IMR-90 (cell line): ENCODE data around the gene CMTM5. TPM values are rescaled to one million over a fixed set of nuclear protein-coding genes. Genes with fewer than 3 reads are reported as not detected.

Experiments used
- ATAC-seq: fragments of 200-7000 bp; cut with Tn5 transposase; 2 replicates; pipeline ENCODE4 v1.9.1; 2020; ENCODE audit warnings: low read depth, mild to moderate bottlenecking, moderate library complexity
- BruUV-seq: library from RNA; stranded (reverse); fragments of 400-500 nt; replicated peaks from 2 replicates; lab custom pipeline; 2021; lab: Mats Ljungman, UMichigan
- CTCF ChIA-PET: fragments of 300-600 bp; formaldehyde crosslinking; extraction: SDS; loops from one replicate; lab custom pipeline; 2021; ENCODE audit warnings: antibody characterized with exemption; lab: Yijun Ruan, JAX
- POLR2A ChIA-PET: fragments of 300-600 bp; sonication (Branson Sonifier 250); formaldehyde crosslinking; loops from one replicate; lab custom pipeline; 2022; ENCODE audit warnings: antibody characterized with exemption; ENCODE audit not compliant: unreplicated experiment; lab: Charles Lee
- DNase-seq: peaks from one replicate; pipeline ENCODE4 v3.0.0; 2013
- H2AFZ ChIP-seq: replicated peaks from 2 replicates; pipeline ENCODE3; 2013; ENCODE audit warnings: low read length, mild to moderate bottlenecking; ENCODE audit not compliant: poor library complexity
- H2AK5ac ChIP-seq: 2 replicates; pipeline ENCODE4 v1.6.1; 2013; ENCODE audit warnings: low read depth, low read length, inconsistent platforms
- H2AK9ac ChIP-seq: replicated peaks from 2 replicates; pipeline ENCODE3; 2013; ENCODE audit warnings: mild to moderate bottlenecking, low read depth, low read length, moderate library complexity; ENCODE audit not compliant: poor library complexity
- H2BK120ac ChIP-seq: 2 replicates; pipeline ENCODE4 v1.6.1; 2013; ENCODE audit warnings: low read depth, low read length, inconsistent platforms
- H2BK15ac ChIP-seq: 3 replicates; pipeline ENCODE4 v1.6.1; 2013; ENCODE audit warnings: low read depth, low read length, inconsistent platforms
- H2BK20ac ChIP-seq: 2 replicates; pipeline ENCODE4 v1.6.1; 2013; ENCODE audit warnings: low read depth, mild to moderate bottlenecking, inconsistent platforms, low read length, moderate library complexity
- H2BK5ac ChIP-seq: 2 replicates; pipeline ENCODE4 v1.6.1; 2013; ENCODE audit warnings: mild to moderate bottlenecking, low read depth, low read length, inconsistent platforms; ENCODE audit not compliant: poor library complexity, severe bottlenecking
- H3K14ac ChIP-seq: replicated peaks from 2 replicates; pipeline ENCODE4 v1.6.1; 2013; ENCODE audit warnings: low read depth, low read length, inconsistent platforms
- H3K18ac ChIP-seq: 2 replicates; pipeline ENCODE4 v1.6.1; 2013; ENCODE audit warnings: low read depth, low read length, control low read depth
- H3K23ac ChIP-seq: 2 replicates; pipeline ENCODE4 v1.6.1; 2013; ENCODE audit warnings: low read depth, low read length, inconsistent platforms
- H3K27ac ChIP-seq: 2 replicates; pipeline ENCODE4 v1.5.1; 2013; ENCODE audit warnings: mild to moderate bottlenecking, control low read depth, low read length; ENCODE audit not compliant: insufficient read depth
- H3K27me3 ChIP-seq: 2 replicates; pipeline ENCODE4 v1.6.1; 2013; ENCODE audit warnings: low read length; ENCODE audit not compliant: control insufficient read depth, insufficient read depth
- H3K36me3 ChIP-seq: 2 replicates; pipeline ENCODE4 v1.6.1; 2013; ENCODE audit warnings: low read length, mixed read lengths; ENCODE audit not compliant: control insufficient read depth, insufficient read depth
- H3K4ac ChIP-seq: 2 replicates; pipeline ENCODE4 v1.6.1; 2013; ENCODE audit warnings: low read depth, low read length, inconsistent platforms
- H3K4me1 ChIP-seq: 2 replicates; pipeline ENCODE4 v1.6.1; 2013; ENCODE audit warnings: low read length, mixed read lengths; ENCODE audit not compliant: control insufficient read depth, insufficient read depth
- H3K4me2 ChIP-seq: 2 replicates; pipeline ENCODE4 v1.6.1; 2013; ENCODE audit warnings: low read depth, mild to moderate bottlenecking, control low read depth, low read length, moderate library complexity
- H3K4me3 ChIP-seq: 2 replicates; pipeline ENCODE4 v1.5.1; 2013; ENCODE audit warnings: low read depth, mild to moderate bottlenecking, control low read depth, low read length, moderate library complexity; ENCODE audit not compliant: insufficient read depth
- H3K56ac ChIP-seq: 2 replicates; pipeline ENCODE4 v1.6.1; 2013; ENCODE audit warnings: low read length, inconsistent platforms; ENCODE audit not compliant: insufficient read depth; ENCODE audit errors: extremely low read depth
- H3K79me1 ChIP-seq, 2 experiments: 2 replicates each; pipeline ENCODE4 v1.6.1; 2013; ENCODE audit warnings: low read length in 2 of 2, inconsistent platforms in 1 of 2, low read depth in 1 of 2
- H3K9ac ChIP-seq: 2 replicates; pipeline ENCODE4 v1.6.1; 2013; ENCODE audit warnings: low read depth, low read length, control low read depth
- H3K9me1 ChIP-seq: 2 replicates; pipeline ENCODE4 v1.6.1; 2013; ENCODE audit warnings: low read length, inconsistent platforms; ENCODE audit not compliant: insufficient read depth
- H3K9me3 ChIP-seq: 2 replicates; pipeline ENCODE4 v1.6.1; 2013; ENCODE audit warnings: low read length; ENCODE audit not compliant: control insufficient read depth, insufficient read depth
- H4K20me1 ChIP-seq: 2 replicates; pipeline ENCODE4 v1.6.1; 2013; ENCODE audit warnings: low read length, inconsistent platforms; ENCODE audit not compliant: insufficient read depth
- H4K5ac ChIP-seq: 2 replicates; pipeline ENCODE4 v1.6.1; 2013; ENCODE audit warnings: mild to moderate bottlenecking, low read depth, low read length, control low read depth
- H4K8ac ChIP-seq, 2 experiments: 2 replicates each; pipeline ENCODE4 v1.6.1; 2013; ENCODE audit warnings: low read depth in 2 of 2, low read length in 2 of 2, control low read depth in 1 of 2, inconsistent platforms in 1 of 2
- H4K91ac ChIP-seq: 2 replicates; pipeline ENCODE4 v1.6.1; 2013; ENCODE audit warnings: low read depth, low read length, inconsistent platforms; ENCODE audit not compliant: insufficient read depth
- BHLHE40 ChIP-seq: fragments of 150-350 bp; IDR thresholded peaks from 2 replicates; pipeline ENCODE4 v1.6.1; 2016; ENCODE audit warnings: mild to moderate bottlenecking, low read depth, low read length
- CEBPB ChIP-seq: IDR thresholded peaks from 2 replicates; pipeline ENCODE4 v1.6.1; 2012; ENCODE audit warnings: low read depth, low read length, improper control_type of control experiment
- CHD1 ChIP-seq: IDR thresholded peaks from 2 replicates; pipeline ENCODE4 v1.6.1; 2012; ENCODE audit warnings: low read depth, low read length, improper control_type of control experiment
- FOS ChIP-seq: fragments of 150-350 bp; IDR thresholded peaks from 2 replicates; pipeline ENCODE4 v1.6.1; 2016; ENCODE audit warnings: low read depth, low read length
- MAFK ChIP-seq: IDR thresholded peaks from 2 replicates; pipeline ENCODE4 v1.6.1; 2012; ENCODE audit warnings: low read depth, low read length, improper control_type of control experiment
- MAZ ChIP-seq: IDR thresholded peaks from 2 replicates; pipeline ENCODE4 v1.6.1; 2012; ENCODE audit warnings: low read depth, mild to moderate bottlenecking, low read length, improper control_type of control experiment, moderate library complexity, borderline replicate concordance
- MXI1 ChIP-seq: IDR thresholded peaks from 2 replicates; pipeline ENCODE4 v1.6.1; 2012; ENCODE audit warnings: low read depth, mild to moderate bottlenecking, low read length, moderate library complexity, borderline replicate concordance
- NFE2L2 ChIP-seq: fragments of 150-350 bp; IDR thresholded peaks from 2 replicates; pipeline ENCODE4 v1.6.1; 2016; ENCODE audit warnings: low read depth, mild to moderate bottlenecking, low read length
- POLR2A ChIP-seq: IDR thresholded peaks from 2 replicates; pipeline ENCODE4 v1.6.1; 2012; ENCODE audit warnings: mild to moderate bottlenecking, low read depth, low read length
- RAD21 ChIP-seq: IDR thresholded peaks from 2 replicates; pipeline ENCODE4 v1.6.1; 2012; ENCODE audit warnings: low read length, improper control_type of control experiment
- RCOR1 ChIP-seq: IDR thresholded peaks from 2 replicates; pipeline ENCODE4 v1.6.1; 2012; ENCODE audit warnings: mild to moderate bottlenecking, low read length, improper control_type of control experiment; ENCODE audit not compliant: insufficient replicate concordance
- RFX5 ChIP-seq: IDR thresholded peaks from 2 replicates; pipeline ENCODE4 v1.8.0; 2012; ENCODE audit warnings: low read depth, mild to moderate bottlenecking, low read length, moderate library complexity
- SMC3 ChIP-seq: fragments of 150-350 bp; IDR thresholded peaks from 2 replicates; pipeline ENCODE4 v1.6.1; 2016; ENCODE audit warnings: low read depth, mild to moderate bottlenecking, antibody characterized with exemption, low read length, moderate library complexity
- WGBS, 2 experiments: methylation state at CpG; one replicate each; pipeline versions ENCODE4 v1.1.5 to v1.1.7; 2013; ENCODE audit warnings: missing lambda C conversion rate in 2 of 2; ENCODE audit not compliant: insufficient read length in 1 of 2; ENCODE audit errors: extremely low coverage in 2 of 2; 5-methylcytosine and 5-hydroxymethylcytosine counted together
- dilution Hi-C: fragments of 300-500 bp; cut with HindIII; formaldehyde crosslinking; loops from one replicate; pipeline ENCODE4 v1.14.3; 2018; ENCODE audit warnings: low sequenced_read_pairs; ENCODE audit not compliant: unreplicated experiment
- in situ Hi-C: fragments of 300-500 bp; cut with MboI; formaldehyde crosslinking; loops from 3 replicates; pipeline ENCODE4 v1.14.3; 2019; ENCODE audit warnings: low sequenced_read_pairs, inconsistent platforms, mixed read lengths
- intact Hi-C: fragments of 100-400 bp; cut with micrococcal nuclease; formaldehyde crosslinking; loops from 2 replicates; pipeline ENCODE4 v1.10.0; 2022
- polyA plus RNA-seq, 3 experiments: library from polyadenylated mRNA; depleted of rRNA; stranded (reverse); fragments of >200 nt; gene quantifications; 2 replicates each; pipeline ENCODE4 v1.2.3, GENCODE V29; 2012; ENCODE audit warnings: low replicate concordance in 1 of 3
- total RNA-seq: library from RNA; depleted of rRNA; stranded (reverse); fragments of >200 nt; gene quantifications from 2 replicates; pipeline ENCODE4 v1.2.3, GENCODE V29; 2012
- TF ChIP-seq, protein P1 (sequence below): fragments of 150-350 bp; IDR thresholded peaks from 2 replicates; pipeline ENCODE4 v1.6.1; 2016; ENCODE audit warnings: low read depth, mild to moderate bottlenecking, low read length, moderate library complexity, borderline replicate concordance
- TF ChIP-seq, protein P2 (sequence below): conservative IDR thresholded peaks from 2 replicates; pipeline ENCODE4 v1.5.1; 2012; ENCODE audit warnings: mild to moderate bottlenecking, low read depth, low read length, improper control_type of control experiment
- TF ChIP-seq, protein P3 (sequence below): fragments of 150-350 bp; IDR thresholded peaks from 2 replicates; pipeline ENCODE4 v1.6.1; 2017; ENCODE audit warnings: mild to moderate bottlenecking, antibody characterized with exemption, low read length, low read depth

CMTM5 gene
- total and polyA plus RNA-seq, 2 of the 4 experiments (the other 2 are of a cell fraction) = 0.07 TPM; not detected in 1

DNA sequence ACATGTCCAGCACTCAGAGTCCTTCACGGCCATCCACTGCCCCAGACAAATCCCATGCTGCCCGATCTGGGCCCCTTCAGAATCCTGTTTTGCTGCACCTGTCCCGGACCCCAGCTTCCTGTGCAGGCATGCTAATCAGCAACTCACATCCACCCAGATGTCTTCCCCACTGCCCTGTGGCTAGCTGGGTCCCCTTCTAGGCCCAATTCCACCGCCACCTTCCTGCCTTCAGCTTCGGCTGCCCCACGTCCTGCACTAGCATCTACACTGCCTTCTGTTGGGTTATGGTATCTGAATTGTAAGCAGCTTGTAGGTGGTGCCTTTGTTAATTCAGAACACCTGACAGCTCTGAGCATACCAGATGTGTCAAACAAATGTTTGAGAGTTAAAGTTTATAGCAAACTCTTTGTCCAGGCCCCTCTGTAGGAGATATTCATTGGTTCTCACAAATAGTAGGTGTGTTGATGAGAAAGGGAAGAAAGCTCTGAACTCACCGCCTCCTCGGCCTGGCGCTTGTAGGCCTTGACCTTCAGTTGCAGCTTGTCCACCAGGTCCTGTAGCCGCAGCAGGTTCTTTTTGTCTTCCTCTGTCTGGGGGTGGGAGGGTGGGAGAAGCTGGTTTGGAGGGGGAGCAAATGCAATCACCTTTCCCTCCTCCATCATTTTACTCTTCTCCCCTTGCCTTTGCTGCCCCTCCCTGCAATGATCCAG, 6.0 kb downstream of the CMTM5 start:
- Histone ChIP-seq H3K4ac (no peak overlapping the region), H3K4me2 (no peak overlapping the region), H3K9ac (no peak overlapping the region), H4K5ac (no peak overlapping the region), H3K27ac (no peak overlapping the region), H2BK20ac (no peak overlapping the region), H2AK9ac (no peak overlapping the region), H3K56ac (no peak overlapping the region), H3K9me1 (no peaks in the 10 kb centered on the region), H3K36me3 (no peaks in the 10 kb centered on the region), H3K4me3 (no peak overlapping the region), H2AK5ac (no peak overlapping the region), H4K91ac (no peak overlapping the region), H2BK15ac (no peak overlapping the region), H2BK120ac (no peak overlapping the region), H3K9me3 (no peaks in the 10 kb centered on the region), H3K4me1 (no peaks in the 10 kb centered on the region), H3K27me3 (peaks cover 43% of the 10 kb centered on the region), H3K18ac (no peak overlapping the region), H2BK5ac (no peak overlapping the region), H2AFZ (no peak overlapping the region), H3K79me1 (no peaks in the 10 kb centered on the region), H3K23ac (no peak overlapping the region), H4K20me1 (no peaks in the 10 kb centered on the region), H4K8ac (no peak overlapping the region), H3K14ac (no peak overlapping the region)
- ChIA-PET POLR2A (no interaction called here), CTCF (no interaction called here)
- DNase-seq = no peak
- 53% methylated on average over 2 of the region's 10 CpGs; no CpG with 5 or more reads in 1 of the 2 experiments for WGBS, 2 experiments
- in situ Hi-C loops = no loop called here
- intact Hi-C loops = no loop called here
- no peak for TF ChIP-seq MXI1
- no peak for TF ChIP-seq CHD1
- no peak for TF ChIP-seq MAZ
- TF ChIP-seq, protein P1, sequence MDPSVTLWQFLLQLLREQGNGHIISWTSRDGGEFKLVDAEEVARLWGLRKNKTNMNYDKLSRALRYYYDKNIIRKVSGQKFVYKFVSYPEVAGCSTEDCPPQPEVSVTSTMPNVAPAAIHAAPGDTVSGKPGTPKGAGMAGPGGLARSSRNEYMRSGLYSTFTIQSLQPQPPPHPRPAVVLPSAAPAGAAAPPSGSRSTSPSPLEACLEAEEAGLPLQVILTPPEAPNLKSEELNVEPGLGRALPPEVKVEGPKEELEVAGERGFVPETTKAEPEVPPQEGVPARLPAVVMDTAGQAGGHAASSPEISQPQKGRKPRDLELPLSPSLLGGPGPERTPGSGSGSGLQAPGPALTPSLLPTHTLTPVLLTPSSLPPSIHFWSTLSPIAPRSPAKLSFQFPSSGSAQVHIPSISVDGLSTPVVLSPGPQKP = no peak
- TF ChIP-seq RCOR1 = no peak
- TF ChIP-seq RAD21 = no peak
- TF ChIP-seq, protein P2, sequence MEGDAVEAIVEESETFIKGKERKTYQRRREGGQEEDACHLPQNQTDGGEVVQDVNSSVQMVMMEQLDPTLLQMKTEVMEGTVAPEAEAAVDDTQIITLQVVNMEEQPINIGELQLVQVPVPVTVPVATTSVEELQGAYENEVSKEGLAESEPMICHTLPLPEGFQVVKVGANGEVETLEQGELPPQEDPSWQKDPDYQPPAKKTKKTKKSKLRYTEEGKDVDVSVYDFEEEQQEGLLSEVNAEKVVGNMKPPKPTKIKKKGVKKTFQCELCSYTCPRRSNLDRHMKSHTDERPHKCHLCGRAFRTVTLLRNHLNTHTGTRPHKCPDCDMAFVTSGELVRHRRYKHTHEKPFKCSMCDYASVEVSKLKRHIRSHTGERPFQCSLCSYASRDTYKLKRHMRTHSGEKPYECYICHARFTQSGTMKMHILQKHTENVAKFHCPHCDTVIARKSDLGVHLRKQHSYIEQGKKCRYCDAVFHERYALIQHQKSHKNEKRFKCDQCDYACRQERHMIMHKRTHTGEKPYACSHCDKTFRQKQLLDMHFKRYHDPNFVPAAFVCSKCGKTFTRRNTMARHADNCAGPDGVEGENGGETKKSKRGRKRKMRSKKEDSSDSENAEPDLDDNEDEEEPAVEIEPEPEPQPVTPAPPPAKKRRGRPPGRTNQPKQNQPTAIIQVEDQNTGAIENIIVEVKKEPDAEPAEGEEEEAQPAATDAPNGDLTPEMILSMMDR = no peak
- TF ChIP-seq, protein P3, sequence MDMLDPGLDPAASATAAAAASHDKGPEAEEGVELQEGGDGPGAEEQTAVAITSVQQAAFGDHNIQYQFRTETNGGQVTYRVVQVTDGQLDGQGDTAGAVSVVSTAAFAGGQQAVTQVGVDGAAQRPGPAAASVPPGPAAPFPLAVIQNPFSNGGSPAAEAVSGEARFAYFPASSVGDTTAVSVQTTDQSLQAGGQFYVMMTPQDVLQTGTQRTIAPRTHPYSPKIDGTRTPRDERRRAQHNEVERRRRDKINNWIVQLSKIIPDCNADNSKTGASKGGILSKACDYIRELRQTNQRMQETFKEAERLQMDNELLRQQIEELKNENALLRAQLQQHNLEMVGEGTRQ = no peak
- no peak for TF ChIP-seq POLR2A
- TF ChIP-seq FOS = no peak
- TF ChIP-seq BHLHE40 = no peak
- TF ChIP-seq CEBPB = no peak
- no peak for TF ChIP-seq MAFK
- TF ChIP-seq RFX5 = no peak
- TF ChIP-seq SMC3 = no peak
- TF ChIP-seq NFE2L2 = no peak
- BruUV-seq = no TSS peak
- dilution Hi-C loops = no loop called here
- ATAC-seq = no peak
